KMS-11 (cell line): ENCODE results near the gene GPR17.

ENCODE experiments used
- H2AFZ ChIP-seq: fragments of 200-600 bp; sonication (generic); 2 replicates; pipeline ENCODE4 v1.6.1; 2016; ENCODE audit warnings: antibody characterized with exemption, mixed run types, low read depth
- H3K27ac ChIP-seq: fragments of 200-600 bp; sonication (generic); 2 replicates; pipeline ENCODE4 v1.6.1; 2016; ENCODE audit warnings: mild to moderate bottlenecking, mixed run types
- H3K27me3 ChIP-seq: fragments of 200-600 bp; sonication (generic); 2 replicates; pipeline ENCODE4 v1.6.1; 2017; ENCODE audit warnings: mild to moderate bottlenecking, low read depth, mixed run types, moderate library complexity; ENCODE audit not compliant: insufficient read depth
- H3K36me3 ChIP-seq: fragments of 200-600 bp; sonication (generic); 2 replicates; pipeline ENCODE4 v1.6.1; 2017; ENCODE audit warnings: mild to moderate bottlenecking, mixed run types; ENCODE audit not compliant: insufficient read depth
- H3K4me1 ChIP-seq: fragments of 200-600 bp; sonication (generic); 2 replicates; pipeline ENCODE4 v1.6.1; 2016; ENCODE audit warnings: mild to moderate bottlenecking, low read depth, mixed run types; ENCODE audit not compliant: poor library complexity, severe bottlenecking
- H3K4me2 ChIP-seq: fragments of 200-600 bp; sonication (generic); 2 replicates; pipeline ENCODE4 v1.7.0; 2016; ENCODE audit warnings: mild to moderate bottlenecking, mixed run types
- H3K4me3 ChIP-seq: fragments of 200-600 bp; sonication (generic); IDR thresholded peaks from 2 replicates; pipeline ENCODE4 v1.6.1; 2017; ENCODE audit warnings: low read depth, low read length, mixed read lengths; ENCODE audit not compliant: insufficient read depth
- H3K79me2 ChIP-seq: fragments of 200-600 bp; sonication (generic); 2 replicates; pipeline ENCODE4 v1.6.1; 2016; ENCODE audit warnings: low read depth, mixed run types; ENCODE audit not compliant: insufficient read depth
- H3K9ac ChIP-seq: fragments of 200-600 bp; sonication (generic); 2 replicates; pipeline ENCODE4 v1.6.1; 2016; ENCODE audit warnings: mild to moderate bottlenecking, mixed run types
- H4K20me1 ChIP-seq: fragments of 200-600 bp; sonication (generic); 2 replicates; pipeline ENCODE4 v1.6.1; 2016; ENCODE audit warnings: mild to moderate bottlenecking, mixed run types; ENCODE audit not compliant: insufficient read depth
- CTCF ChIP-seq: fragments of 200-600 bp; sonication (generic); conservative IDR thresholded peaks from 2 replicates; pipeline ENCODE4 v1.6.1; 2017; ENCODE audit warnings: low read depth, mild to moderate bottlenecking, antibody characterized with exemption, low read length, moderate library complexity, mixed read lengths

The GPR17 gene

GRCh38 chr2:127658641-127659407, 12.9 kb downstream of the GPR17 start:
- Histone ChIP-seq H3K27me3 (no peaks in the 10 kb centered on the region), H3K9ac (no peak overlapping the region), H3K4me2 (no peak overlapping the region), H2AFZ (no peak overlapping the region), H3K79me2 (no peaks in the 10 kb centered on the region), H4K20me1 (no peaks in the 10 kb centered on the region), H3K27ac (no peak overlapping the region), H3K36me3 (no peaks in the 10 kb centered on the region), H3K4me3 (no peak overlapping the region), H3K4me1 (no peaks in the 10 kb centered on the region)
- TF ChIP-seq CTCF = no peak

- no peak for TF ChIP-seq CTCF
- H3K27me3 ChIP-seq = no peaks in the 10 kb centered on the region
- no peaks in the 10 kb centered on the region for H3K79me2 ChIP-seq
- no peak overlapping the region for H3K4me3 ChIP-seq
- no peaks in the 10 kb centered on the region for H3K4me1 ChIP-seq
- H3K36me3 ChIP-seq = no peaks in the 10 kb centered on the region
- H3K4me2 ChIP-seq = no peak overlapping the region
- H2AFZ ChIP-seq = no peak overlapping the region
- H3K9ac ChIP-seq = no peak overlapping the region
- no peaks in the 10 kb centered on the region for H4K20me1 ChIP-seq
- H3K27ac ChIP-seq = no peak overlapping the region
Measured at GRCh38 chr2:127659408-127660290, 13.7 kb downstream of the GPR17 start.

- no peaks in the 10 kb centered on the region for H3K4me1 ChIP-seq
- no peak overlapping the region for H3K4me2 ChIP-seq
- no peak for TF ChIP-seq CTCF
- no peaks in the 10 kb centered on the region for H3K27me3 ChIP-seq
- no peak overlapping the region for H2AFZ ChIP-seq
- H4K20me1 ChIP-seq = no peaks in the 10 kb centered on the region
- no peak overlapping the region for H3K4me3 ChIP-seq
- H3K79me2 ChIP-seq = no peaks in the 10 kb centered on the region
- no peak overlapping the region for H3K9ac ChIP-seq
- no peak overlapping the region for H3K27ac ChIP-seq
- H3K36me3 ChIP-seq = no peaks in the 10 kb centered on the region
Measured at GRCh38 chr2:127660291-127660578, 14.3 kb downstream of the GPR17 start.

- H3K9ac ChIP-seq = no peak overlapping the region
- H3K4me1 ChIP-seq = no peaks in the 10 kb centered on the region
- no peak overlapping the region for H3K27ac ChIP-seq
- no peaks in the 10 kb centered on the region for H3K79me2 ChIP-seq
- TF ChIP-seq CTCF = no peak
- no peak overlapping the region for H2AFZ ChIP-seq
- H3K4me3 ChIP-seq = no peak overlapping the region
- H4K20me1 ChIP-seq = no peaks in the 10 kb centered on the region
- H3K36me3 ChIP-seq = no peaks in the 10 kb centered on the region
- no peak overlapping the region for H3K4me2 ChIP-seq
- H3K27me3 ChIP-seq = no peaks in the 10 kb centered on the region
Measured at GRCh38 chr2:127661072-127661649, 15.2 kb downstream of the GPR17 start.
